OCI-LY7 (cell line): ENCODE measurements around the gene NCAPD2. TPM values are rescaled to one million over a fixed set of nuclear protein-coding genes. Genes with fewer than 3 reads are reported as not detected.

Experiments used
- BruUV-seq: library from RNA; stranded (reverse); fragments of 400-500 nt; replicated peaks from 2 replicates; lab custom pipeline; 2021; lab: Mats Ljungman, UMichigan
- CTCF ChIA-PET: fragments of 300-600 bp; sonication (Branson Sonifier 250); formaldehyde crosslinking; loops from one replicate; lab custom pipeline; 2022; ENCODE audit warnings: antibody characterized with exemption; ENCODE audit not compliant: unreplicated experiment; lab: Charles Lee
- POLR2A ChIA-PET: fragments of 300-600 bp; sonication (Branson Sonifier 250); formaldehyde crosslinking; loops from one replicate; lab custom pipeline; 2022; ENCODE audit warnings: antibody characterized with exemption; lab: Charles Lee
- DNase-seq: peaks from one replicate; pipeline ENCODE4 v3.0.0-alpha.2; 2015; ENCODE audit warnings: low spot score
- H2AFZ ChIP-seq: fragments of 200-600 bp; sonication (generic), shearing (Covaris generic); 2 replicates; pipeline ENCODE4 v1.6.1; 2014; ENCODE audit warnings: mild to moderate bottlenecking, antibody characterized with exemption, low read length, moderate library complexity
- H3K27ac ChIP-seq: fragments of 200-600 bp; sonication (generic); 2 replicates; pipeline ENCODE4 v1.5.1; 2014; ENCODE audit warnings: mixed run types, low read depth, mild to moderate bottlenecking, moderate library complexity, low read length, inconsistent platforms; ENCODE audit not compliant: poor library complexity, severe bottlenecking
- H3K36me3 ChIP-seq: fragments of 200-600 bp; sonication (generic); 2 replicates; pipeline ENCODE4 v1.6.1; 2014; ENCODE audit warnings: mild to moderate bottlenecking, antibody characterized with exemption, low read length, moderate library complexity, mixed read lengths; ENCODE audit not compliant: insufficient read depth
- H3K4me1 ChIP-seq: fragments of 200-600 bp; sonication (generic); 2 replicates; pipeline ENCODE4 v1.5.1; 2014; ENCODE audit warnings: mild to moderate bottlenecking, low read length; ENCODE audit not compliant: insufficient read depth, poor library complexity, severe bottlenecking
- H3K4me2 ChIP-seq: fragments of 200-600 bp; sonication (generic); 2 replicates; pipeline ENCODE4 v1.6.1; 2014; ENCODE audit warnings: mild to moderate bottlenecking, low read length
- H3K4me3 ChIP-seq: fragments of 200-600 bp; sonication (generic); 2 replicates; pipeline ENCODE4 v1.5.1; 2014; ENCODE audit warnings: mild to moderate bottlenecking, low read depth, low read length; ENCODE audit not compliant: poor library complexity, severe bottlenecking
- H3K79me2 ChIP-seq: fragments of 200-600 bp; sonication (generic); 2 replicates; pipeline ENCODE4 v1.6.1; 2016; ENCODE audit warnings: low read depth, mild to moderate bottlenecking, low read length, moderate library complexity, mixed read lengths; ENCODE audit not compliant: insufficient read depth
- H3K9me2 ChIP-seq: fragments of 200-600 bp; sonication (generic); 2 replicates; pipeline ENCODE4 v1.6.1; 2016; ENCODE audit warnings: mild to moderate bottlenecking, low read length, mixed read lengths; ENCODE audit not compliant: insufficient read depth
- H3K9me3 ChIP-seq: fragments of 200-600 bp; sonication (generic); 2 replicates; pipeline ENCODE4 v1.6.1; 2014; ENCODE audit warnings: mild to moderate bottlenecking, mixed run types, low read length, mixed read lengths
- H4K20me1 ChIP-seq: fragments of 200-600 bp; sonication (generic); 2 replicates; pipeline ENCODE4 v1.6.1; 2014; ENCODE audit warnings: mild to moderate bottlenecking, antibody characterized with exemption, low read length, moderate library complexity, mixed read lengths; ENCODE audit not compliant: insufficient read depth
- CTCF ChIP-seq: fragments of 200-600 bp; sonication (generic); conservative IDR thresholded peaks from 2 replicates; pipeline ENCODE4 v1.5.1; 2014; ENCODE audit warnings: mild to moderate bottlenecking, antibody characterized with exemption, low read length, moderate library complexity, mixed read lengths
- EZH2phosphoT487 ChIP-seq: fragments of 200-600 bp; sonication (generic); IDR thresholded peaks from 2 replicates; pipeline ENCODE4 v1.6.1; 2018; ENCODE audit warnings: low read depth, borderline replicate concordance, mild to moderate bottlenecking, mixed run types, antibody characterized with exemption, low read length, moderate library complexity, mixed read lengths
- intact Hi-C: fragments of 100-400 bp; cut with micrococcal nuclease; formaldehyde crosslinking; loops from one replicate; pipeline ENCODE4 v1.10.0; 2022; ENCODE audit not compliant: unreplicated experiment
- total RNA-seq, 2 experiments: library from RNA; depleted of rRNA in 1 of 2; stranded (reverse); fragments of >200 nt in 1 of 2; shearing (Covaris generic) in 1 of 2; gene quantifications; 2 replicates each; pipeline ENCODE4 v1.2.3, GENCODE V29; 2014 to 2022

NCAPD2 gene
- total RNA-seq, 2 experiments from 2014 or later, result 157 to 225 TPM

DNA sequence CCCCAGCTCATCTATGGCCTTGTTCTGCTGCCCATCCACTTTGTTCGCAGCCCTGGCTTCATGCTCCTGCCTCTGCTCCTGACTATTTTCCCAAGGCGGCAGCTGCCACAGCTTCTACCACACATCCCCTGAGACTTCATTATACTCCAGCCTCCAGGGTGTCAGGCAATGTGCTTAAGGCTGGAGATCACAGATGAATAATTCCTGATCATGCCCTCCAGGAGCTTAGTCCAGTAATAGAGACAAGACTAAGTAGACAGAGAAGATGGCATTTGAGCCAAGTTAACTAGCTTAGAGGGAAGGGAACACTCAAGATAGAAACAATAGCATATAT lies 34.9 kb upstream of the NCAPD2 start:
- CTCF ChIA-PET, result no interaction called here
- no peak for DNase-seq
- intact Hi-C loops, result no loop called here
- H3K36me3 ChIP-seq, result peaks cover 85% of the 10 kb centered on the region
- no peak overlapping the region for H3K4me2 ChIP-seq
- no peaks in the 10 kb centered on the region; the same call in 1 of the 2 replicates for H3K79me2 ChIP-seq
- H4K20me1 ChIP-seq, result no peaks in the 10 kb centered on the region
- no TSS peak for BruUV-seq
- no peak overlapping the region for H3K27ac ChIP-seq
- no peaks in the 10 kb centered on the region for H3K9me3 ChIP-seq
- no peak overlapping the region for H2AFZ ChIP-seq
- POLR2A ChIA-PET, result interaction anchor here (0.5 to 8.2 kb wide), 5 partner anchors 11 to 79 kb away, joined by 3 to 112 read pairs (median 4); partner anchors contain the start of genes CD27 and VAMP1
- H3K4me3 ChIP-seq, result no peak overlapping the region
- TF ChIP-seq EZH2phosphoT487 (no peak), CTCF (no peak)
- peaks cover 43% of the 10 kb centered on the region for H3K4me1 ChIP-seq
- H3K9me2 ChIP-seq, result no peaks in the 10 kb centered on the region

DNA sequence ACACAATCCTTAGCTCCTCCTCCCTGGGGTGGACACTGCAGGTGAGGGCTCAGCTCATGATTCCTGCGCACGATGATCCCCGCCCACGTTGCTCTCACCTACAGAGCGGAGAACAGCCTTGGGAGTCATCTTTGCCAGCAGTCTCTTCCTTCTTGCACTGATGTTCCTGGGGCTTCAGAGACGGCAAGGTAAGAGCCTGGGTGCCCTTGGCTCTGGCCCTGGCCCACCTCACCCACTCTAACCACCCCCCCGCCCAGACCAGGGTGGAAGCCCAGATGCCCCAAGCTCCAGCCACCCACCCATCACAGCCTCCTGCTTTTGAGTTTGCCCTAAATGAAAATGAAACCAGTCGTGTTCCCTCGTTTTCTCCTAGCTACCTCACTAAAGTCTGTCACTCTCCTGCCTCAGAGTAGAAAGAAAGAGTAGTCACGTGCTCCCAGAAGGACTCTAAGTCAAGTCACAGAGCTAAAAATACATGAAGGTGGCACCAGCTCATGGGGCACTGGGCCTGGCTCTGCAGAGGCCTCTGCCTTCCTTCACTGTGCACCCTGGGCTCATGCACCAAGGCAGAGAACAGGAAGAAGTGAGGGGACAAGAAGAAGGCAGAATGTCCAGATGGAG lies 33.0 kb upstream of the NCAPD2 start:
- TF ChIP-seq EZH2phosphoT487, result no peak
- TF ChIP-seq CTCF, result no peak
- Histone ChIP-seq H3K9me3 (no peaks in the 10 kb centered on the region), H3K9me2 (no peaks in the 10 kb centered on the region), H3K36me3 (peaks cover 89% of the 10 kb centered on the region), H3K4me3 (peak overlapping the region; percentile 44), H2AFZ (no peak overlapping the region), H3K4me2 (peak overlapping the region; percentile 80), H4K20me1 (no peaks in the 10 kb centered on the region), H3K79me2 (no peaks in the 10 kb centered on the region; the same call in 1 of the 2 replicates), H3K27ac (peak overlapping the region; percentile 93), H3K4me1 (peaks cover 53% of the 10 kb centered on the region)
- peak; percentile 28 for DNase-seq
- ChIA-PET POLR2A (interaction anchor here (0.5 to 8.2 kb wide), 16 partner anchors 8 to 124 kb away, joined by 3 to 112 read pairs (median 6); partner anchors contain the start of genes CD27, GAPDH, TAPBPL and VAMP1), CTCF (interaction anchor here (0.5 to 2.2 kb wide), 8 partner anchors 8 to 154 kb away, joined by 3 to 8 read pairs (median 3); partner anchors contain the start of gene CD27)
- intact Hi-C loops, result loop anchor here (1.0 to 5.0 kb wide), 3 partner anchors 14 to 139 kb away; no protein-coding TSS in a partner anchor
- no TSS peak for BruUV-seq
